Brain microvascular endothelial cell (primary cell): ENCODE measurements around the gene ETS1.

Experiments
- DNase-seq: peaks from one replicate; pipeline ENCODE4 v3.0.0-alpha.2; 2020
- H3K27ac ChIP-seq: fragments of 250-450 bp; sonication (Bioruptor Pico); 2 replicates; pipeline ENCODE4 v1.5.1; 2020; ENCODE audit warnings: mild to moderate bottlenecking, moderate library complexity
- H3K27me3 ChIP-seq: fragments of 250-450 bp; sonication (Bioruptor Pico); replicated peaks from 2 replicates; pipeline ENCODE4 v1.5.1; 2020; ENCODE audit warnings: mild to moderate bottlenecking
- H3K36me3 ChIP-seq: fragments of 250-450 bp; sonication (Bioruptor Pico); replicated peaks from 2 replicates; pipeline ENCODE4 v1.5.1; 2020; ENCODE audit warnings: mild to moderate bottlenecking
- H3K4me3 ChIP-seq: 2 replicates; pipeline ENCODE4 v1.5.1; 2011; ENCODE audit warnings: low read depth, mild to moderate bottlenecking, control low read depth, low read length, moderate library complexity
- CTCF ChIP-seq: IDR thresholded peaks from 2 replicates; pipeline ENCODE4 v1.5.1; 2011; ENCODE audit warnings: low read depth, mild to moderate bottlenecking, moderate library complexity, low read length, control low read depth, inconsistent platforms; ENCODE audit errors: missing control alignments
- in situ Hi-C: cut with HindIII; loops from 2 replicates; pipeline ENCODE4 v1.10.0; 2017; ENCODE audit warnings: low sequenced_read_pairs, low pct_ligation_motif_present

Gene ETS1

GRCh38 chr11:128531588-128531987, 55.8 kb downstream of the ETS1 start:
- no peak for DNase-seq
- no peaks in the 10 kb centered on the region for H3K27me3 ChIP-seq
- no peak for TF ChIP-seq CTCF
- in situ Hi-C loops, result no loop called here
- no peak overlapping the region for H3K27ac ChIP-seq
- H3K4me3 ChIP-seq, result no peak overlapping the region
- no peaks in the 10 kb centered on the region for H3K36me3 ChIP-seq

GRCh38 chr11:128530118-128531074, 57.0 kb downstream of the ETS1 start:
- no peak for TF ChIP-seq CTCF
- Histone ChIP-seq H3K27me3 (no peaks in the 10 kb centered on the region), H3K36me3 (no peaks in the 10 kb centered on the region), H3K4me3 (no peak overlapping the region), H3K27ac (no peak overlapping the region)
- peak; percentile 89 for DNase-seq
- in situ Hi-C loops, result no loop called here

GRCh38 chr11:128528294-128528693, 59.1 kb downstream of the ETS1 start:
- in situ Hi-C loops, result loop anchor here (10.0 kb wide), 1 partner anchor 97 kb away; no protein-coding TSS in a partner anchor
- Histone ChIP-seq H3K36me3 (no peaks in the 10 kb centered on the region), H3K4me3 (no peak overlapping the region), H3K27ac (no peak overlapping the region), H3K27me3 (no peaks in the 10 kb centered on the region)
- DNase-seq, result no peak
- no peak for TF ChIP-seq CTCF

- no peaks in the 10 kb centered on the region for H3K27me3 ChIP-seq
- in situ Hi-C loops, result loop anchor here (10.0 kb wide), 1 partner anchor 98 kb away; no protein-coding TSS in a partner anchor
- no peak for TF ChIP-seq CTCF
- H3K27ac ChIP-seq, result no peak overlapping the region
- H3K36me3 ChIP-seq, result no peaks in the 10 kb centered on the region
- no peak overlapping the region for H3K4me3 ChIP-seq
- DNase-seq, result no peak
Observed at GRCh38 chr11:128527046-128527445, 60.3 kb downstream of the ETS1 start.

- in situ Hi-C loops, result loop anchor here (10.0 kb wide), 1 partner anchor 99 kb away; no protein-coding TSS in a partner anchor
- TF ChIP-seq CTCF, result no peak
- Histone ChIP-seq H3K27ac (peak overlapping the region; percentile 24), H3K36me3 (no peaks in the 10 kb centered on the region), H3K4me3 (no peak overlapping the region), H3K27me3 (no peaks in the 10 kb centered on the region)
- DNase-seq, result peak; percentile 44
Observed at GRCh38 chr11:128525411-128526243, 61.7 kb downstream of the ETS1 start.
